Measurements from ENCODE around the gene PTRH1. TPM values are rescaled to one million over a fixed set of nuclear protein-coding genes. Genes with fewer than 3 reads are reported as not detected.

PTRH1 gene
- total and polyA plus RNA-seq, 2 of the 13 experiments (the other 11 are each of a cell fraction or from before 2014, with no cell fraction given), result 4.0 to 10.4 TPM

DNA sequence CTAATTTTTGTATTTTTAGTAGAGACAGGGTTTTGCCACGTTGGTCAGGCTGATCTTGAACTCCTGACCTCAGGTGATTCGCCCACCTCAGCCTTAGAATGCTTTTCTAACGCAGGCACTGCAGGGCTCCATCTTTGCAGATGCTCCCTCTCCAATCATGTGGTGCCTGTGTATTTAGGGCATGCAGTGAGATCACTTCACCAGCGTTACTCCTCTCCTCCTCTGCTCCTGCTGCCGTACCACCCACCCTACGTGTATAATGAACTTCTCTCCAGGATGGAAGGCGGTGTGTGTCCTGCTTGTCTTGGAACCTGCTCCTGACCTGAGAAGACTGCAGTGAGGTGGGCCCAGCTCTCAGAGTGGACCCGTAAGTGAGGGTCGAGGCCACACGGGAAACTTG, 22.3 kb downstream of the PTRH1 start:
- H3K27ac ChIP-seq (ENCODE audit: extremely low read length, insufficient read depth, low read length), result no peak overlapping the region
- no peaks in the 10 kb centered on the region for H3K27me3 ChIP-seq (ENCODE audit: control insufficient read depth in 1 of 2, insufficient read depth in 2 of 2, low read length in 2 of 2)
- H3K9me3 ChIP-seq (ENCODE audit: low read length), result no peaks in the 10 kb centered on the region
- H4K20me1 ChIP-seq (ENCODE audit: insufficient read depth, low read length), result no peaks in the 10 kb centered on the region
- no peak for FAIRE-seq
- DNase-seq (ENCODE audit: low spot score), result no peak
- no peaks in the 10 kb centered on the region for H3K4me1 ChIP-seq (ENCODE audit: insufficient read depth, low read length)
- H3K4me2 ChIP-seq (ENCODE audit: low read depth, low read length), result no peak overlapping the region
- H2AFZ ChIP-seq (ENCODE audit: low read length), result no peak overlapping the region
- TF ChIP-seq KLF6 (CRISPR knock-in tag; IDR thresholded peaks at IDR 0.05) (no peak), ZNF138 (CRISPR knock-in tag; IDR thresholded peaks at IDR 0.05; ENCODE audit: low read depth) (no peak), FOXC1 (CRISPR knock-in tag; IDR thresholded peaks at IDR 0.05; ENCODE audit: borderline replicate concordance) (no peak), RORA (CRISPR knock-in tag; IDR thresholded peaks at IDR 0.05) (no peak)
- no peaks in the 10 kb centered on the region for H3K36me3 ChIP-seq (replicated peaks in 1 of 2; ENCODE audit: control insufficient read depth in 1 of 2, insufficient read depth in 2 of 2, low read length in 2 of 2)
- no peak overlapping the region for H3K4me3 ChIP-seq (replicated peaks in 1 of 3; ENCODE audit: insufficient read depth in 1 of 3, low read depth in 2 of 3, low read length in 3 of 3)
- ChIA-PET CTCF (ENCODE audit: low intra/inter-chr PET ratio, low total read pairs) (no interaction called here), POLR2A (no interaction called here)
- no peak overlapping the region for H3K9ac ChIP-seq (ENCODE audit: insufficient read depth, low read depth, low read length)
- H3K79me2 ChIP-seq (ENCODE audit: insufficient read depth, low read length), result no peaks in the 10 kb centered on the region
- ATAC-seq, result no peak
- in situ Hi-C loops (cut with HindIII; ENCODE audit: extremely low pct_ligation_motif_present, low pct_unique_long_range_greater_than_20kb) (no loop called here), intact Hi-C loops (cut with micrococcal nuclease; ENCODE audit: unreplicated experiment) (no loop called here)
- 44% methylated on average over 8 of the region's 10 CpGs for WGBS (ENCODE audit: low lambda C conversion rate)
- no TSS peak for BruUV-seq (replicated peaks)

- intact Hi-C loops (cut with micrococcal nuclease; ENCODE audit: unreplicated experiment), result no loop called here
- no peak overlapping the region for H3K4me3 ChIP-seq (replicated peaks in 1 of 3; ENCODE audit: insufficient read depth in 1 of 3, low read depth in 2 of 3, low read length in 3 of 3)
- in situ Hi-C loops (cut with HindIII; ENCODE audit: extremely low pct_ligation_motif_present, low pct_unique_long_range_greater_than_20kb), result no loop called here
- peaks cover 4% of the 10 kb centered on the region for H3K4me1 ChIP-seq (ENCODE audit: insufficient read depth, low read length)
- H3K27ac ChIP-seq (ENCODE audit: extremely low read length, insufficient read depth, low read length), result no peak overlapping the region
- BruUV-seq (replicated peaks), result no TSS peak
- no peak overlapping the region for H3K4me2 ChIP-seq (ENCODE audit: low read depth, low read length)
- H4K20me1 ChIP-seq (ENCODE audit: insufficient read depth, low read length), result no peaks in the 10 kb centered on the region
- H2AFZ ChIP-seq (ENCODE audit: low read length), result no peak overlapping the region
- no peaks in the 10 kb centered on the region for H3K27me3 ChIP-seq (ENCODE audit: control insufficient read depth in 1 of 2, insufficient read depth in 2 of 2, low read length in 2 of 2)
- ChIA-PET CTCF (ENCODE audit: low intra/inter-chr PET ratio, low total read pairs) (no interaction called here), POLR2A (no interaction called here)
- H3K36me3 ChIP-seq (replicated peaks in 1 of 2; ENCODE audit: control insufficient read depth in 1 of 2, insufficient read depth in 2 of 2, low read length in 2 of 2), result no peaks in the 10 kb centered on the region
- H3K79me2 ChIP-seq (ENCODE audit: insufficient read depth, low read length), result no peaks in the 10 kb centered on the region
- no peak for FAIRE-seq
- DNase-seq (ENCODE audit: low spot score), result no peak
- H3K9me3 ChIP-seq (ENCODE audit: low read length), result no peaks in the 10 kb centered on the region
- H3K9ac ChIP-seq (ENCODE audit: insufficient read depth, low read depth, low read length), result no peak overlapping the region
- WGBS (ENCODE audit: low lambda C conversion rate), result 70% methylated on average over 20 of the region's 20 CpGs
- ATAC-seq, result no peak
- TF ChIP-seq EP300 (IDR thresholded peaks at IDR 0.05; ENCODE audit: low read depth in 2 of 2, low read length in 2 of 2) (no peak), EP300 (CRISPR knock-in tag; IDR thresholded peaks at IDR 0.05; ENCODE audit: borderline replicate concordance) (no peak), CHD4 (IDR thresholded peaks at IDR 0.05; ENCODE audit: borderline replicate concordance, low read length) (no peak), ZNF383 (CRISPR knock-in tag; IDR thresholded peaks at IDR 0.05; ENCODE audit: borderline replicate concordance) (no peak), ZNF264 (CRISPR knock-in tag; IDR thresholded peaks at IDR 0.05) (no peak), SNRNP70 (IDR thresholded peaks at IDR 0.05; ENCODE audit: low read depth, low read length) (no peak), MIER2 (CRISPR knock-in tag; IDR thresholded peaks at IDR 0.05) (no peak), USF2 (IDR thresholded peaks at IDR 0.05; ENCODE audit: low read depth, low read length) (no peak), USF2 (CRISPR knock-in tag; IDR thresholded peaks at IDR 0.05; ENCODE audit: borderline replicate concordance) (no peak), GATAD2A (CRISPR knock-in tag; IDR thresholded peaks at IDR 0.05) (no peak), ZNF10 (CRISPR knock-in tag; IDR thresholded peaks at IDR 0.05; ENCODE audit: borderline replicate concordance, low read depth) (no peak), ZNF564 (CRISPR knock-in tag; IDR thresholded peaks at IDR 0.05) (no peak), ZNF747 (CRISPR knock-in tag; IDR thresholded peaks at IDR 0.05; ENCODE audit: borderline replicate concordance) (no peak), ZSCAN9 (CRISPR knock-in tag; IDR thresholded peaks at IDR 0.05; ENCODE audit: borderline replicate concordance) (no peak), MAFG (CRISPR knock-in tag; IDR thresholded peaks at IDR 0.05) (no peak)
Measured at GRCh38 chr9:127692071-127692470, 23.4 kb downstream of the PTRH1 start.
